Thoracic aorta (tissue), 2 donors: ENCODE results near the gene CD300LD. TPM values are rescaled to one million over a fixed set of nuclear protein-coding genes. Genes with fewer than 3 reads are reported as not detected.
"Not testable (repeated sequence)": the region's sequence is repeated elsewhere in the genome, so short reads cannot be mapped to it uniquely, and the experiment has no call there.

Experiments
- ATAC-seq: fragments of 150-250 bp; one replicate; pipeline ENCODE4 v1.8.0; 2017; ENCODE audit warnings: low read depth; ENCODE audit not compliant: insufficient number of reproducible peaks, low FRiP score
- DNase-seq: peaks from one replicate; pipeline ENCODE4 v3.0.0-alpha.2; 2020; ENCODE audit warnings: low spot score
- H3K27ac ChIP-seq, 2 donors: fragments of 200-600 bp; sonication (generic); 1 replicate in 1 of 2; 2 replicates in 1 of 2; pipeline ENCODE4 v1.5.1; 2016; ENCODE audit warnings: mild to moderate bottlenecking in 2 of 2, moderate library complexity in 2 of 2
- H3K27me3 ChIP-seq: fragments of 200-600 bp; sonication (generic); replicated peaks from 2 replicates; pipeline ENCODE4 v1.6.0; 2016; ENCODE audit warnings: mild to moderate bottlenecking; ENCODE audit not compliant: insufficient read depth
- H3K36me3 ChIP-seq: fragments of 200-600 bp; sonication (generic); one replicate; pipeline ENCODE4 v1.5.1; 2016
- H3K4me1 ChIP-seq, 2 donors: fragments of 200-600 bp; sonication (generic); 1 replicate in 1 of 2; 2 replicates in 1 of 2; pipeline versions ENCODE4 v1.5.1 to v1.6.0; 2016; ENCODE audit warnings: low read depth in 2 of 2, mild to moderate bottlenecking in 1 of 2; ENCODE audit not compliant: control insufficient read depth in 1 of 2
- H3K4me3 ChIP-seq: fragments of 200-600 bp; sonication (generic); 2 replicates; pipeline ENCODE4 v1.5.1; 2016; ENCODE audit warnings: mild to moderate bottlenecking
- H3K9me3 ChIP-seq: fragments of 200-600 bp; sonication (generic); 2 replicates; pipeline ENCODE4 v1.5.1; 2016
- CTCF ChIP-seq: fragments of 200-600 bp; sonication (generic); IDR thresholded peaks from one replicate; pipeline ENCODE4 v1.5.1; 2019; ENCODE audit warnings: antibody characterized with exemption
- total RNA-seq, 2 donors: library from RNA; depleted of rRNA; stranded (reverse); fragments of >200 nt; gene quantifications; one replicate each; pipeline versions ENCODE4 v1.1.0 to v1.2.3, GENCODE V29; 2016

CD300LD gene
- total RNA-seq, 2 donors from 2014 or later, result not detected

GRCh38 chr17:74582633-74583032, 9.4 kb downstream of the CD300LD start:
- Histone ChIP-seq H3K4me3 (no peak overlapping the region), H3K27me3 (no peaks in the 10 kb centered on the region), H3K27ac (no peak overlapping the region), H3K9me3 (no peaks in the 10 kb centered on the region), H3K4me1 (no peaks in the 10 kb centered on the region), H3K36me3 (no peaks in the 10 kb centered on the region)
- ATAC-seq, result no peak
- no peak for DNase-seq
- TF ChIP-seq CTCF, result no peak

- DNase-seq (no peak), ATAC-seq (no peak)
- TF ChIP-seq CTCF, result no peak
- Histone ChIP-seq H3K27me3 (no peaks in the 10 kb centered on the region), H3K4me3 (no peak overlapping the region), H3K27ac (no peak overlapping the region), H3K36me3 (no peaks in the 10 kb centered on the region), H3K4me1 (no peaks in the 10 kb centered on the region), H3K9me3 (no peaks in the 10 kb centered on the region)
These were observed 12.2 kb downstream of the CD300LD start for GRCh38 chr17:74579900-74580299.

GRCh38 chr17:74578979-74579378, 13.1 kb downstream of the CD300LD start:
- no peaks in the 10 kb centered on the region for H3K27me3 ChIP-seq
- no peaks in the 10 kb centered on the region for H3K36me3 ChIP-seq
- H3K4me1 ChIP-seq, result no peaks in the 10 kb centered on the region

GRCh38 chr17:74574489-74575142, 17.5 kb downstream of the CD300LD start:
- H3K9me3 ChIP-seq, result no peaks in the 10 kb centered on the region
- no peaks in the 10 kb centered on the region for H3K27me3 ChIP-seq
- H3K36me3 ChIP-seq, result no peaks in the 10 kb centered on the region
- no peak overlapping the region for H3K4me3 ChIP-seq
- no peaks in the 10 kb centered on the region for H3K4me1 ChIP-seq
- no peak for TF ChIP-seq CTCF
- H3K27ac ChIP-seq, result no peak overlapping the region
- no peak for ATAC-seq
- no peak for DNase-seq

More at GRCh38 chr17:74578979-74579378, 13.1 kb downstream of the CD300LD start:
- no peak overlapping the region for H3K4me3 ChIP-seq
- no peaks in the 10 kb centered on the region for H3K9me3 ChIP-seq
- no peak overlapping the region for H3K27ac ChIP-seq
- DNase-seq, result no peak
- TF ChIP-seq CTCF, result no peak
- ATAC-seq, result no peak

GRCh38 chr17:74573635-74574034, 18.4 kb downstream of the CD300LD start:
- H3K9me3 ChIP-seq, DNase-seq, ATAC-seq, H3K27me3 ChIP-seq, H3K4me3 ChIP-seq, H3K4me1 ChIP-seq, H3K36me3 ChIP-seq, H3K27ac ChIP-seq: not testable (repeated sequence)

GRCh38 chr17:74573169-74573568, 18.9 kb downstream of the CD300LD start:
- no peak for DNase-seq
- TF ChIP-seq CTCF, result no peak
- no peak overlapping the region for H3K4me3 ChIP-seq
- no peaks in the 10 kb centered on the region for H3K36me3 ChIP-seq
- H3K27me3 ChIP-seq, result no peaks in the 10 kb centered on the region
- peaks cover 0 to under 1% of the 10 kb centered on the region in 2 donors for H3K4me1 ChIP-seq
- H3K27ac ChIP-seq, result no peak overlapping the region
- H3K9me3 ChIP-seq, result no peaks in the 10 kb centered on the region
- ATAC-seq, result no peak
